ENCODE measurements around the gene CDK4. TPM values are rescaled to one million over a fixed set of nuclear protein-coding genes. Genes with fewer than 3 reads are reported as not detected.
A peak's percentile ranks its signal among the peaks of the same experiment; 100 is the strongest.

Gene CDK4
- total and polyA plus RNA-seq, 4 donors, result 69.7 to 115 (median 89.9) TPM

GRCh38 chr12:57766464-57767304, 14.6 kb upstream of the CDK4 start, which contains the start of gene CYP27B1:
Gene CYP27B1, minus strand, starts transcription at chr12:57767078. Its CDS starts 37 bp downstream, at chr12:57767041.
- Histone ChIP-seq H3K27me3 (ENCODE audit: control insufficient read depth in 3 of 3, insufficient read depth in 3 of 3, low read length in 2 of 3) (peaks cover 0 to 48% (median 47%) of the 10 kb centered on the region in 3 donors), H3K4me3 (peak within 1 kb of the TSS; percentile 4), H3K9ac (ENCODE audit: insufficient read depth in 1 of 2, low read length in 2 of 2) (no peak within 1 kb of the TSS), H3K36me3 (ENCODE audit: control insufficient read depth in 4 of 4, insufficient read depth in 4 of 4, low read length in 4 of 4) (peaks cover 3 to 13% (median 8%) of the 10 kb centered on the region in 4 donors), H3K4me1 (ENCODE audit: control insufficient read depth in 5 of 5, insufficient read depth in 5 of 5, low read length in 5 of 5) (peaks cover 6 to 33% (median 15%) of the 10 kb centered on the region in 5 donors), H3K27ac (ENCODE audit: low read depth in 1 of 2, low read length in 1 of 2) (no peak within 1 kb of the TSS), H3K9me3 (ENCODE audit: control insufficient read depth in 4 of 4, insufficient read depth in 3 of 4, low read length in 3 of 4) (no peaks in the 10 kb centered on the region)
- DNase-seq (peak in 2 of 3 donors; percentile 69 to 75), ATAC-seq (ENCODE audit: insufficient read depth, low FRiP score) (no peak)
- TF ChIP-seq CTCF (IDR thresholded peaks at IDR 0.05; ENCODE audit: control extremely low read depth, extremely low read depth), result no peak
- WGBS, 2 donors, result 6 to 8% methylated on average over 38 of the region's 38 CpGs

DNA sequence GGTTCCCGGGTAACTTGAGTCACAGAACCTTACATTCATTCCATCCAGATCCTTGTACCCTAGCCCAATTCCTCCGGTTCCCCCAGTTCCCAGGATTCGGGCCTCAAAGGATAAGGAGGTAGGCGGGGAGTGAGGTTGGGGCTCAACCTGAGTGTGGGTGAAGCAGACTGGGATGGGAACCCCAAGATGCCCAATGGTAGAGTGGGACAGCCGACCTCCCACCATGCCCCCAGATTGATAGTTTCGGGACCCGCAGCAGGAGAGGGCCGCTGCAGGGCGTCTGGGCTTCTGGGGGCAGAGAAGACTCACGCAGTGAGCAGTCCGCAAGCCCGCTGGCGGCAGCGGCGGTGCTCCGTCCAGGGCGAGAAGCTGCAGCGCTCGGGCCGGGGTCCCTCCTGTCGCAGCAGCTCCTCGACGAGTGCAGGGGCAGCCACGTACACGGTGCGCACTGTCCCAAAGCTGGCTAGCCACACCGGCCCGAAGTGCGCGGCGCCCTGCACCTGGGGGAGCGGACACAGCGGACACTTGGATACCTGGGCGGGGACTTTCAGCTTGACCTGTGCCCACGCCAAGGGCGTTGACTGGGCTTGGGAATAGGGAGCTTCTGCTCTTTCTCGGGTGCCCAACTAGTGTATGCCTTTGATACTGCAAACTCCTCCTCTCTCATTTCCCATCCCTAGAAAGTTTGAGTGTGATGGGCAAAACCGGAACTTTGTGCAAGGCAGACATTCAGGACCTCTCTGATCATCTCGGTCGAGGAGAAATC, 13.8 kb upstream of the CDK4 start:
- no peak for DNase-seq
- Histone ChIP-seq H3K27me3 (ENCODE audit: control insufficient read depth in 3 of 3, insufficient read depth in 3 of 3, low read length in 2 of 3) (peaks cover 0 to 48% (median 47%) of the 10 kb centered on the region in 3 donors), H3K27ac (ENCODE audit: low read depth in 1 of 2, low read length in 1 of 2) (no peak overlapping the region), H3K9ac (ENCODE audit: insufficient read depth in 1 of 2, low read length in 2 of 2) (no peak overlapping the region), H3K4me3 (no peak overlapping the region), H3K36me3 (ENCODE audit: control insufficient read depth in 4 of 4, insufficient read depth in 4 of 4, low read length in 4 of 4) (peaks cover 3 to 13% (median 8%) of the 10 kb centered on the region in 4 donors), H3K9me3 (ENCODE audit: control insufficient read depth in 4 of 4, insufficient read depth in 3 of 4, low read length in 3 of 4) (no peaks in the 10 kb centered on the region), H3K4me1 (ENCODE audit: control insufficient read depth in 5 of 5, insufficient read depth in 5 of 5, low read length in 5 of 5) (peaks cover 0 to 25% (median 8%) of the 10 kb centered on the region in 5 donors)
- no peak for TF ChIP-seq CTCF (IDR thresholded peaks at IDR 0.05; ENCODE audit: control extremely low read depth, extremely low read depth)
- ATAC-seq (ENCODE audit: insufficient read depth, low FRiP score), result peak; percentile 58
- WGBS, 2 donors, result 2 to 3% methylated on average over 37 to 40 of the region's 40 CpGs

- H3K27ac ChIP-seq (ENCODE audit: low read depth in 1 of 2, low read length in 1 of 2), result no peak overlapping the region
- ATAC-seq (ENCODE audit: insufficient read depth, low FRiP score), result peak; percentile 32
- peaks cover 0 to 10% (median 5%) of the 10 kb centered on the region in 4 donors for H3K36me3 ChIP-seq (ENCODE audit: control insufficient read depth in 4 of 4, insufficient read depth in 4 of 4, low read length in 4 of 4)
- no peaks in the 10 kb centered on the region for H3K9me3 ChIP-seq (ENCODE audit: control insufficient read depth in 4 of 4, insufficient read depth in 3 of 4, low read length in 3 of 4)
- 1% methylated on average over 54 to 60 of the region's 60 CpGs for WGBS, 2 donors
- DNase-seq, result peak in 1 of 3 donors; percentile 45
- H3K9ac ChIP-seq (ENCODE audit: insufficient read depth in 1 of 2, low read length in 2 of 2), result no peak overlapping the region
- no peak for TF ChIP-seq CTCF (IDR thresholded peaks at IDR 0.05; ENCODE audit: control extremely low read depth, extremely low read depth)
- H3K4me1 ChIP-seq (ENCODE audit: control insufficient read depth in 5 of 5, insufficient read depth in 5 of 5, low read length in 5 of 5), result peaks cover 0 to 24% (median 8%) of the 10 kb centered on the region in 5 donors
- H3K4me3 ChIP-seq, result peak overlapping the region; percentile 4
- peaks cover 0 to 48% (median 47%) of the 10 kb centered on the region in 3 donors for H3K27me3 ChIP-seq (ENCODE audit: control insufficient read depth in 3 of 3, insufficient read depth in 3 of 3, low read length in 2 of 3)
Observed at GRCh38 chr12:57765003-57765697, 13.0 kb upstream of the CDK4 start.
